ENCODE measurements around the gene FILIP1. TPM values are rescaled to one million over a fixed set of nuclear protein-coding genes. Genes with fewer than 3 reads are reported as not detected.

Gene FILIP1
- total RNA-seq, 2 donors from 2014 or later = 3.0 to 6.5 TPM

DNA sequence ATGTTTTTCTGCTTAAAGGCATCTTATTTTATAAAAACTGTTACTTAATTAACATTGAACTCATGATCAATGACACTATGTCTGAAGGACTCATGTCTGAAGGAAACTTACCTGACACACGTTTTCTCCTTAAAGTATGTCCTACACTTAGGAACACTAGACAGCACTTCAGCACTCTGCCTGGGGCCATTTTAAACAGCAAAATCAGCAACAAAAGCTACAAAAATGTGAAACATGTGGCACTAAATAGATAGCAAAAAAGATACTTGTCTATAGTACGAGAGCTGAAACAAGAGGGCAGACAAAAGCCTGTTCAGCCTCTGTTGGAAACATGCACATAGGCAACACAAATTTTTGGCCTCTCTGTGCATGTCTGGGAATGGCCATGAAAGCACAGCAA lies 115.5 kb downstream of the FILIP1 start:
- intact Hi-C loops (cut with DNase I) = loop anchor here (10.0 kb wide), 1 partner anchor 147 kb away; no protein-coding TSS in a partner anchor
- WGBS, 2 donors = 52 to 77% methylated on average over 2 of the region's 2 CpGs
- Histone ChIP-seq H3K27ac (no peak overlapping the region), H3K27me3 (no peaks in the 10 kb centered on the region), H3K9me3 (no peaks in the 10 kb centered on the region), H3K4me1 (no peaks in the 10 kb centered on the region), H3K4me3 (no peak overlapping the region), H3K36me3 (replicated peaks in 1 of 2; ENCODE audit: insufficient read depth in 1 of 2, low read depth in 2 of 2) (no peaks in the 10 kb centered on the region)
- DNase-seq = no peak
- no peak for TF ChIP-seq POLR2A (IDR thresholded peaks at IDR 0.05)
- TF ChIP-seq, protein P1, sequence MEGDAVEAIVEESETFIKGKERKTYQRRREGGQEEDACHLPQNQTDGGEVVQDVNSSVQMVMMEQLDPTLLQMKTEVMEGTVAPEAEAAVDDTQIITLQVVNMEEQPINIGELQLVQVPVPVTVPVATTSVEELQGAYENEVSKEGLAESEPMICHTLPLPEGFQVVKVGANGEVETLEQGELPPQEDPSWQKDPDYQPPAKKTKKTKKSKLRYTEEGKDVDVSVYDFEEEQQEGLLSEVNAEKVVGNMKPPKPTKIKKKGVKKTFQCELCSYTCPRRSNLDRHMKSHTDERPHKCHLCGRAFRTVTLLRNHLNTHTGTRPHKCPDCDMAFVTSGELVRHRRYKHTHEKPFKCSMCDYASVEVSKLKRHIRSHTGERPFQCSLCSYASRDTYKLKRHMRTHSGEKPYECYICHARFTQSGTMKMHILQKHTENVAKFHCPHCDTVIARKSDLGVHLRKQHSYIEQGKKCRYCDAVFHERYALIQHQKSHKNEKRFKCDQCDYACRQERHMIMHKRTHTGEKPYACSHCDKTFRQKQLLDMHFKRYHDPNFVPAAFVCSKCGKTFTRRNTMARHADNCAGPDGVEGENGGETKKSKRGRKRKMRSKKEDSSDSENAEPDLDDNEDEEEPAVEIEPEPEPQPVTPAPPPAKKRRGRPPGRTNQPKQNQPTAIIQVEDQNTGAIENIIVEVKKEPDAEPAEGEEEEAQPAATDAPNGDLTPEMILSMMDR (IDR thresholded peaks at IDR 0.05) = no peak
- ATAC-seq = no peak

DNA sequence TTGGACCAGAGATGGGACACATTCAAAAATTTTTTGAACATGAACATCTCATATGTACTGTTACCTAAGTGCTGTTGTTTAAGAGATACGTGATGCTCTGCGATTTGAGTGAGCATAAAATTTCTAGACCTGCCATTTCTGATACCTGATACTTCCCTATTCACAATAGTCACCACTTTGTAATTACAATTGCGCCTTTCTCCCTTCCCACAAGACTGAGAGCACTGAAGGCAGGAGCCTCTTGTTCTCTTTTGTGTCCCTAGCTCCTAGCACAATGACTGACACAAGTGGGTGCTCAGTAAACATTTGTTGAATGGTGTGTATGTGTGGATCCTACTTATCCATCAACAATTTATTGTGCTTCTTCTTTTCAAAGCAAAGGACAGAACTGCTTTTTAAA lies 116.2 kb downstream of the FILIP1 start:
- Histone ChIP-seq H3K4me3 (no peak overlapping the region), H3K36me3 (replicated peaks in 1 of 2; ENCODE audit: insufficient read depth in 1 of 2, low read depth in 2 of 2) (no peaks in the 10 kb centered on the region), H3K9me3 (no peaks in the 10 kb centered on the region), H3K27me3 (no peaks in the 10 kb centered on the region), H3K27ac (no peak overlapping the region), H3K4me1 (no peaks in the 10 kb centered on the region)
- DNase-seq (no peak), ATAC-seq (no peak)
- WGBS, 2 donors = 78 to 80% methylated on average over 3 of the region's 3 CpGs
- intact Hi-C loops (cut with DNase I) = loop anchor here (10.0 kb wide), 1 partner anchor 147 kb away; no protein-coding TSS in a partner anchor
- TF ChIP-seq, protein P1 (IDR thresholded peaks at IDR 0.05) = no peak
- TF ChIP-seq POLR2A (IDR thresholded peaks at IDR 0.05) = no peak

GRCh38 chr6:75376347-75377024 lies 117.1 kb downstream of the FILIP1 start:
- DNase-seq (no peak), ATAC-seq (no peak)
- H3K27me3 ChIP-seq = no peaks in the 10 kb centered on the region
- WGBS, 2 donors = 66 to 68% methylated on average over 2 of the region's 2 CpGs
- H3K4me1 ChIP-seq = no peaks in the 10 kb centered on the region
- TF ChIP-seq, protein P1 (IDR thresholded peaks at IDR 0.05) = no peak
- H3K27ac ChIP-seq = no peak overlapping the region
- H3K4me3 ChIP-seq = no peak overlapping the region
- no peaks in the 10 kb centered on the region for H3K36me3 ChIP-seq (replicated peaks in 1 of 2; ENCODE audit: insufficient read depth in 1 of 2, low read depth in 2 of 2)
- no peaks in the 10 kb centered on the region for H3K9me3 ChIP-seq
- intact Hi-C loops (cut with DNase I) = loop anchor here (10.0 kb wide), 1 partner anchor 148 kb away; no protein-coding TSS in a partner anchor

DNA sequence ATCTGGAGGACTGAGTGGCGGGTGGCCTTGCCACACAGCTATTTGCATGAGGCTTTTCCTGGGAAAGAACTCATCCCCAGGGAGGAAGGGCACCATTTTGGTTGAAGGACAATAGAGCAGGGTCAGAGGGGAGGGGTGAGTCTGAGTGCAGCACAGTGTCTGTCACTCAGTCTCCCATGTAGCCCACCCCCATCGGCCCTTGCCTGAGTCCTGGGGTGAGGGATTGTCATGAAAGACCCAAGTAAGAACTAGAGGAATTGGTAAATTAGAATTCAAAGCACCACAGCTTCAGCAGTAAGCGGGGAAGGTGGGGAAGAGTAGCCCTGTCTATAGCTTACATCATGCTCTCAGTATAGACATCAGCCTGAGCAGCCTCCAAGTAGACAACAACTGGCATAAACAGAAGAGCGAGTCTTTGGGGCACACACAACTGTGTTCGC lies 118.6 kb downstream of the FILIP1 start:
- TF ChIP-seq, protein P1 (IDR thresholded peaks at IDR 0.05) = no peak
- no peak for TF ChIP-seq POLR2A (IDR thresholded peaks at IDR 0.05)
- intact Hi-C loops (cut with DNase I) = loop anchor here (10.0 kb wide), 1 partner anchor 150 kb away; no protein-coding TSS in a partner anchor
- no peak overlapping the region for H3K4me3 ChIP-seq
- no peaks in the 10 kb centered on the region for H3K9me3 ChIP-seq
- no peaks in the 10 kb centered on the region for H3K27me3 ChIP-seq
- no peaks in the 10 kb centered on the region for H3K4me1 ChIP-seq
- no peak for ATAC-seq
- no peaks in the 10 kb centered on the region for H3K36me3 ChIP-seq (replicated peaks in 1 of 2; ENCODE audit: insufficient read depth in 1 of 2, low read depth in 2 of 2)
- no peak for DNase-seq
- no peak overlapping the region for H3K27ac ChIP-seq
- 78 to 88% methylated on average over 5 of the region's 5 CpGs for WGBS, 2 donors

GRCh38 chr6:75372884-75373283 lies 120.7 kb downstream of the FILIP1 start:
- no peaks in the 10 kb centered on the region for H3K9me3 ChIP-seq
- H3K27me3 ChIP-seq = no peaks in the 10 kb centered on the region
- DNase-seq = no peak
- H3K27ac ChIP-seq = no peak overlapping the region
- intact Hi-C loops (cut with DNase I) = loop anchor here (10.0 kb wide), 1 partner anchor 152 kb away; no protein-coding TSS in a partner anchor
- no peak for ATAC-seq
- TF ChIP-seq, protein P1 (IDR thresholded peaks at IDR 0.05) = no peak
- TF ChIP-seq POLR2A (IDR thresholded peaks at IDR 0.05) = no peak
- no peaks in the 10 kb centered on the region for H3K36me3 ChIP-seq (replicated peaks in 1 of 2; ENCODE audit: insufficient read depth in 1 of 2, low read depth in 2 of 2)
- H3K4me1 ChIP-seq = no peaks in the 10 kb centered on the region
- no peak overlapping the region for H3K4me3 ChIP-seq

Measured in body of pancreas (tissue), 4 donors.